ENCODE measurements around the gene TRAPPC3.

- TF ChIP-seq, protein P1, sequence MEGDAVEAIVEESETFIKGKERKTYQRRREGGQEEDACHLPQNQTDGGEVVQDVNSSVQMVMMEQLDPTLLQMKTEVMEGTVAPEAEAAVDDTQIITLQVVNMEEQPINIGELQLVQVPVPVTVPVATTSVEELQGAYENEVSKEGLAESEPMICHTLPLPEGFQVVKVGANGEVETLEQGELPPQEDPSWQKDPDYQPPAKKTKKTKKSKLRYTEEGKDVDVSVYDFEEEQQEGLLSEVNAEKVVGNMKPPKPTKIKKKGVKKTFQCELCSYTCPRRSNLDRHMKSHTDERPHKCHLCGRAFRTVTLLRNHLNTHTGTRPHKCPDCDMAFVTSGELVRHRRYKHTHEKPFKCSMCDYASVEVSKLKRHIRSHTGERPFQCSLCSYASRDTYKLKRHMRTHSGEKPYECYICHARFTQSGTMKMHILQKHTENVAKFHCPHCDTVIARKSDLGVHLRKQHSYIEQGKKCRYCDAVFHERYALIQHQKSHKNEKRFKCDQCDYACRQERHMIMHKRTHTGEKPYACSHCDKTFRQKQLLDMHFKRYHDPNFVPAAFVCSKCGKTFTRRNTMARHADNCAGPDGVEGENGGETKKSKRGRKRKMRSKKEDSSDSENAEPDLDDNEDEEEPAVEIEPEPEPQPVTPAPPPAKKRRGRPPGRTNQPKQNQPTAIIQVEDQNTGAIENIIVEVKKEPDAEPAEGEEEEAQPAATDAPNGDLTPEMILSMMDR (IDR thresholded peaks at IDR 0.05; ENCODE audit: insufficient read depth, low read length) = no peak
- no peak for TF ChIP-seq POLR2AphosphoS5 (IDR thresholded peaks at IDR 0.05; ENCODE audit: low read depth)
Observed at GRCh38 chr1:36172017-36172747, 22.9 kb upstream of the TRAPPC3 start.

Data from HL-60 (cell line).